BE2C (cell line): ENCODE measurements around the gene LRRC4C.

Experiments used
- DNase-seq: peaks from one replicate; pipeline ENCODE4 v3.0.0-alpha.2; 2020
- H3K27me3 ChIP-seq: fragments of 250-450 bp; sonication (Bioruptor Pico); 2 replicates; pipeline ENCODE4 v1.5.1; 2020; ENCODE audit warnings: mild to moderate bottlenecking
- H3K36me3 ChIP-seq: fragments of 250-450 bp; sonication (Bioruptor Pico); 2 replicates; pipeline ENCODE4 v1.5.1; 2020; ENCODE audit warnings: mild to moderate bottlenecking
- H3K4me1 ChIP-seq: fragments of 250-450 bp; sonication (Bioruptor Pico); 2 replicates; pipeline ENCODE4 v1.5.1; 2020
- H3K4me3 ChIP-seq: 2 replicates; pipeline ENCODE4 v1.5.1; 2011; ENCODE audit warnings: low read depth, low read length
- H3K9me3 ChIP-seq: fragments of 250-450 bp; sonication (Bioruptor Pico); 2 replicates; pipeline ENCODE4 v1.5.1; 2020
- CTCF ChIP-seq: IDR thresholded peaks from 2 replicates; pipeline ENCODE4 v1.5.1; 2012; ENCODE audit warnings: mild to moderate bottlenecking, low read depth, low read length

LRRC4C gene

GRCh38 chr11:40340911-40341310, 1118.5 kb downstream of the LRRC4C start:
- DNase-seq: no peak
- H3K27me3 ChIP-seq: no peaks in the 10 kb centered on the region
- no peak for TF ChIP-seq CTCF

GRCh38 chr11:40338739-40339138, 1120.7 kb downstream of the LRRC4C start:
- Histone ChIP-seq H3K4me1 (no peaks in the 10 kb centered on the region), H3K9me3 (no peaks in the 10 kb centered on the region), H3K27me3 (no peaks in the 10 kb centered on the region), H3K36me3 (no peaks in the 10 kb centered on the region), H3K4me3 (no peak overlapping the region)
- no peak for DNase-seq
- no peak for TF ChIP-seq CTCF

More at GRCh38 chr11:40340911-40341310, 1118.5 kb downstream of the LRRC4C start:
- Histone ChIP-seq H3K36me3 (no peaks in the 10 kb centered on the region), H3K4me1 (no peaks in the 10 kb centered on the region), H3K9me3 (no peaks in the 10 kb centered on the region), H3K4me3 (no peak overlapping the region)

- no peaks in the 10 kb centered on the region for H3K9me3 ChIP-seq
- DNase-seq: no peak
- no peak for TF ChIP-seq CTCF
- no peaks in the 10 kb centered on the region for H3K36me3 ChIP-seq
- no peak overlapping the region for H3K4me3 ChIP-seq
- no peaks in the 10 kb centered on the region for H3K27me3 ChIP-seq
- no peaks in the 10 kb centered on the region for H3K4me1 ChIP-seq
Observed at GRCh38 chr11:40338062-40338461, 1121.4 kb downstream of the LRRC4C start.

- H3K4me3 ChIP-seq: no peak overlapping the region
- no peaks in the 10 kb centered on the region for H3K9me3 ChIP-seq
- TF ChIP-seq CTCF: no peak
- DNase-seq: no peak
- no peaks in the 10 kb centered on the region for H3K4me1 ChIP-seq
- no peaks in the 10 kb centered on the region for H3K27me3 ChIP-seq
- H3K36me3 ChIP-seq: no peaks in the 10 kb centered on the region
Observed at GRCh38 chr11:40337118-40337517, 1122.3 kb downstream of the LRRC4C start.

- Histone ChIP-seq H3K4me3 (no peak overlapping the region), H3K4me1 (no peaks in the 10 kb centered on the region), H3K36me3 (no peaks in the 10 kb centered on the region), H3K27me3 (no peaks in the 10 kb centered on the region), H3K9me3 (no peaks in the 10 kb centered on the region)
- TF ChIP-seq CTCF: no peak
- no peak for DNase-seq
Observed at GRCh38 chr11:40328890-40329614, 1130.4 kb downstream of the LRRC4C start.

GRCh38 chr11:40323241-40323640, 1136.2 kb downstream of the LRRC4C start:
- Histone ChIP-seq H3K9me3 (no peaks in the 10 kb centered on the region), H3K27me3 (no peaks in the 10 kb centered on the region), H3K36me3 (no peaks in the 10 kb centered on the region), H3K4me3 (no peak overlapping the region), H3K4me1 (no peaks in the 10 kb centered on the region)
- no peak for TF ChIP-seq CTCF
- DNase-seq: no peak
